Measurements from ENCODE around the gene SMYD2.

GRCh38 chr1:214385428-214385827, 104.5 kb downstream of the SMYD2 start:
- no peak for TF ChIP-seq POLR2AphosphoS5 (IDR thresholded peaks at IDR 0.05)
- TF ChIP-seq, protein P1, sequence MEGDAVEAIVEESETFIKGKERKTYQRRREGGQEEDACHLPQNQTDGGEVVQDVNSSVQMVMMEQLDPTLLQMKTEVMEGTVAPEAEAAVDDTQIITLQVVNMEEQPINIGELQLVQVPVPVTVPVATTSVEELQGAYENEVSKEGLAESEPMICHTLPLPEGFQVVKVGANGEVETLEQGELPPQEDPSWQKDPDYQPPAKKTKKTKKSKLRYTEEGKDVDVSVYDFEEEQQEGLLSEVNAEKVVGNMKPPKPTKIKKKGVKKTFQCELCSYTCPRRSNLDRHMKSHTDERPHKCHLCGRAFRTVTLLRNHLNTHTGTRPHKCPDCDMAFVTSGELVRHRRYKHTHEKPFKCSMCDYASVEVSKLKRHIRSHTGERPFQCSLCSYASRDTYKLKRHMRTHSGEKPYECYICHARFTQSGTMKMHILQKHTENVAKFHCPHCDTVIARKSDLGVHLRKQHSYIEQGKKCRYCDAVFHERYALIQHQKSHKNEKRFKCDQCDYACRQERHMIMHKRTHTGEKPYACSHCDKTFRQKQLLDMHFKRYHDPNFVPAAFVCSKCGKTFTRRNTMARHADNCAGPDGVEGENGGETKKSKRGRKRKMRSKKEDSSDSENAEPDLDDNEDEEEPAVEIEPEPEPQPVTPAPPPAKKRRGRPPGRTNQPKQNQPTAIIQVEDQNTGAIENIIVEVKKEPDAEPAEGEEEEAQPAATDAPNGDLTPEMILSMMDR (IDR thresholded peaks at IDR 0.05), result no peak
